H9 (cell line): ENCODE results near the gene PPP1R12B. TPM values are rescaled to one million over a fixed set of nuclear protein-coding genes. Genes with fewer than 3 reads are reported as not detected.

Experiments
- DNase-seq: peaks from one replicate; pipeline ENCODE4 v3.0.0-alpha.2; 2017
- H2AFZ ChIP-seq: one replicate; pipeline ENCODE4 v1.6.1; 2013; ENCODE audit warnings: mild to moderate bottlenecking, low read length, control low read depth, moderate library complexity
- H2AK5ac ChIP-seq: 2 replicates; pipeline ENCODE4 v1.6.1; 2013; ENCODE audit warnings: low read length, control low read depth, mixed read lengths; ENCODE audit not compliant: insufficient read length
- H2BK120ac ChIP-seq: one replicate; pipeline ENCODE4 v1.6.1; 2013; ENCODE audit warnings: low read depth, mild to moderate bottlenecking, low read length, control low read depth, inconsistent platforms; ENCODE audit not compliant: poor library complexity, severe bottlenecking
- H2BK12ac ChIP-seq: 2 replicates; pipeline ENCODE4 v1.6.1; 2013; ENCODE audit warnings: low read length, control low read depth, mixed read lengths, low read depth; ENCODE audit not compliant: insufficient read length
- H2BK15ac ChIP-seq: 2 replicates; pipeline ENCODE4 v1.6.1; 2013; ENCODE audit warnings: low read depth, low read length, control low read depth
- H2BK20ac ChIP-seq: one replicate; pipeline ENCODE4 v1.6.1; 2013; ENCODE audit warnings: low read depth, mild to moderate bottlenecking, low read length, control low read depth, inconsistent platforms; ENCODE audit not compliant: poor library complexity, severe bottlenecking
- H2BK5ac ChIP-seq: 2 replicates; pipeline ENCODE4 v1.6.1; 2013; ENCODE audit warnings: low read length, control low read depth, mixed read lengths; ENCODE audit not compliant: insufficient read length
- H3K14ac ChIP-seq: 2 replicates; pipeline ENCODE4 v1.6.1; 2013; ENCODE audit warnings: low read length, control low read depth; ENCODE audit not compliant: insufficient read depth
- H3K18ac ChIP-seq: 2 replicates; pipeline ENCODE4 v1.6.1; 2013; ENCODE audit warnings: low read depth, mild to moderate bottlenecking, mixed read lengths, low read length, control low read depth; ENCODE audit not compliant: insufficient read length
- H3K23ac ChIP-seq: 2 replicates; pipeline ENCODE4 v1.6.1; 2013; ENCODE audit warnings: low read length, control low read depth, mixed read lengths, low read depth; ENCODE audit not compliant: insufficient read length
- H3K23me2 ChIP-seq: 2 replicates; pipeline ENCODE4 v1.6.1; 2013; ENCODE audit warnings: low read depth, mild to moderate bottlenecking, mixed read lengths, low read length, control low read depth; ENCODE audit not compliant: insufficient read length, poor library complexity, severe bottlenecking
- H3K27ac ChIP-seq: 2 replicates; pipeline ENCODE4 v1.5.1; 2013; ENCODE audit warnings: low read length, control low read depth, mixed read lengths, low read depth; ENCODE audit not compliant: insufficient read length
- H3K27me3 ChIP-seq: 2 replicates; pipeline ENCODE4 v1.6.1; 2013; ENCODE audit warnings: low read length, control low read depth, inconsistent platforms; ENCODE audit not compliant: insufficient read depth
- H3K4ac ChIP-seq: 2 replicates; pipeline ENCODE4 v1.6.1; 2013; ENCODE audit warnings: low read depth, mild to moderate bottlenecking, control low read depth, inconsistent platforms, low read length, moderate library complexity
- H3K4me1 ChIP-seq: 2 replicates; pipeline ENCODE4 v1.6.1; 2013; ENCODE audit warnings: low read length, control low read depth, inconsistent platforms; ENCODE audit not compliant: insufficient read depth
- H3K4me2 ChIP-seq: 2 replicates; pipeline ENCODE4 v1.6.1; 2013; ENCODE audit warnings: low read length, control low read depth, mixed read lengths; ENCODE audit not compliant: insufficient read length, insufficient read depth
- H3K56ac ChIP-seq: 2 replicates; pipeline ENCODE4 v1.6.1; 2013; ENCODE audit warnings: low read depth, mild to moderate bottlenecking, mixed read lengths, low read length, control low read depth; ENCODE audit not compliant: insufficient read length
- H3K79me1 ChIP-seq: 2 replicates; pipeline ENCODE4 v1.6.1; 2013; ENCODE audit warnings: low read depth, mild to moderate bottlenecking, moderate library complexity, low read length, control low read depth, inconsistent platforms; ENCODE audit not compliant: insufficient read depth, poor library complexity, severe bottlenecking
- H3K79me2 ChIP-seq: 2 replicates; pipeline ENCODE4 v1.6.1; 2013; ENCODE audit warnings: low read length, control low read depth, inconsistent platforms; ENCODE audit not compliant: insufficient read depth
- H3K9ac ChIP-seq: 2 replicates; pipeline ENCODE4 v1.6.1; 2013; ENCODE audit warnings: low read length, control low read depth, mixed read lengths; ENCODE audit not compliant: insufficient read length; ENCODE audit errors: extremely low read depth
- H3K9me3 ChIP-seq: one replicate; pipeline ENCODE4 v1.6.1; 2013; ENCODE audit warnings: low read depth, low read length, inconsistent platforms; ENCODE audit not compliant: control insufficient read depth
- H3T11ph ChIP-seq: one replicate; pipeline ENCODE4 v1.6.1; 2013; ENCODE audit warnings: mild to moderate bottlenecking, low read length, control low read depth, inconsistent platforms
- H4K20me1 ChIP-seq: one replicate; pipeline ENCODE4 v1.6.1; 2013; ENCODE audit not compliant: control insufficient read depth, insufficient read length, insufficient read depth
- H4K5ac ChIP-seq: 2 replicates; pipeline ENCODE4 v1.6.1; 2013; ENCODE audit warnings: low read depth, mild to moderate bottlenecking, mixed read lengths, low read length, control low read depth; ENCODE audit not compliant: insufficient read length
- H4K8ac ChIP-seq: replicated peaks from 2 replicates; pipeline ENCODE4 v1.6.1; 2013; ENCODE audit warnings: low read length, control low read depth, mixed read lengths, low read depth; ENCODE audit not compliant: insufficient read length
- H4K91ac ChIP-seq: 2 replicates; pipeline ENCODE4 v1.6.1; 2013; ENCODE audit warnings: low read depth, mild to moderate bottlenecking, moderate library complexity, mixed read lengths, low read length, control low read depth; ENCODE audit not compliant: insufficient read length
- H3K27ac Mint-ChIP-seq, 3 experiments: 2 replicates in 2 of 3; 3 replicates in 1 of 3; pipeline ENCODE4 v1.8.0; 2020 to 2021; ENCODE audit warnings: mixed read lengths in 3 of 3, mild to moderate bottlenecking in 1 of 3, moderate library complexity in 1 of 3
- H3K27me3 Mint-ChIP-seq: 2 replicates; pipeline ENCODE4 v1.8.0; 2021; ENCODE audit warnings: low read depth, mild to moderate bottlenecking, moderate library complexity, mixed read lengths
- H3K36me3 Mint-ChIP-seq, 3 experiments: 2 replicates in 2 of 3; 3 replicates in 1 of 3; pipeline ENCODE4 v1.8.0; 2020 to 2021; ENCODE audit warnings: low read depth in 3 of 3, mixed read lengths in 3 of 3; ENCODE audit not compliant: insufficient read depth in 1 of 3
- H3K4me1 Mint-ChIP-seq, 2 experiments: 2 replicates each; pipeline ENCODE4 v1.8.0; 2020; ENCODE audit warnings: mixed read lengths in 2 of 2
- H3K4me3 Mint-ChIP-seq, 2 experiments: 2 replicates in 1 of 2; 3 replicates in 1 of 2; pipeline ENCODE4 v1.8.0; 2020 to 2021; ENCODE audit warnings: mild to moderate bottlenecking in 2 of 2, mixed read lengths in 2 of 2, moderate library complexity in 1 of 2
- H3K9me3 Mint-ChIP-seq, 2 experiments: 2 replicates in 1 of 2; 3 replicates in 1 of 2; pipeline ENCODE4 v1.8.0; 2020; ENCODE audit warnings: mild to moderate bottlenecking in 2 of 2, mixed read lengths in 2 of 2, moderate library complexity in 1 of 2
- WGBS: extraction: QIAGEN DNeasy Blood & Tissue Kit; methylation state at CpG from one replicate; pipeline ENCODE4 v1.1.7; 2013; ENCODE audit warnings: missing lambda C conversion rate, low lambda C conversion rate, mixed read lengths; ENCODE audit not compliant: insufficient read length; ENCODE audit errors: extremely low coverage; 5-methylcytosine and 5-hydroxymethylcytosine counted together
- total RNA-seq: library from RNA; stranded (reverse); gene quantifications from 2 replicates; pipeline ENCODE4 v1.2.1, GENCODE V29; 2021
- TF ChIP-seq, protein P1 (sequence below): fragments of 200-600 bp; sonication (generic); conservative IDR thresholded peaks from 3 replicates; pipeline ENCODE4 v1.8.0; 2021; ENCODE audit warnings: antibody characterized with exemption, mild to moderate bottlenecking

Gene PPP1R12B
- total RNA-seq, 1 experiment from 2014 or later = 12.9 TPM

- no peaks in the 10 kb centered on the region for H3K27me3 Mint-ChIP-seq
- TF ChIP-seq, protein P1, sequence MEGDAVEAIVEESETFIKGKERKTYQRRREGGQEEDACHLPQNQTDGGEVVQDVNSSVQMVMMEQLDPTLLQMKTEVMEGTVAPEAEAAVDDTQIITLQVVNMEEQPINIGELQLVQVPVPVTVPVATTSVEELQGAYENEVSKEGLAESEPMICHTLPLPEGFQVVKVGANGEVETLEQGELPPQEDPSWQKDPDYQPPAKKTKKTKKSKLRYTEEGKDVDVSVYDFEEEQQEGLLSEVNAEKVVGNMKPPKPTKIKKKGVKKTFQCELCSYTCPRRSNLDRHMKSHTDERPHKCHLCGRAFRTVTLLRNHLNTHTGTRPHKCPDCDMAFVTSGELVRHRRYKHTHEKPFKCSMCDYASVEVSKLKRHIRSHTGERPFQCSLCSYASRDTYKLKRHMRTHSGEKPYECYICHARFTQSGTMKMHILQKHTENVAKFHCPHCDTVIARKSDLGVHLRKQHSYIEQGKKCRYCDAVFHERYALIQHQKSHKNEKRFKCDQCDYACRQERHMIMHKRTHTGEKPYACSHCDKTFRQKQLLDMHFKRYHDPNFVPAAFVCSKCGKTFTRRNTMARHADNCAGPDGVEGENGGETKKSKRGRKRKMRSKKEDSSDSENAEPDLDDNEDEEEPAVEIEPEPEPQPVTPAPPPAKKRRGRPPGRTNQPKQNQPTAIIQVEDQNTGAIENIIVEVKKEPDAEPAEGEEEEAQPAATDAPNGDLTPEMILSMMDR = no peak
- no peak overlapping the region for H3K4me2 ChIP-seq
These were observed 114.0 kb downstream of the PPP1R12B start for GRCh38 chr1:202462342-202463076.

More at GRCh38 chr1:202462342-202463076, 114.0 kb downstream of the PPP1R12B start:
- Histone ChIP-seq H3K9me3 (no peaks in the 10 kb centered on the region), H3K4me1 (peaks cover 3% of the 10 kb centered on the region; the same call in 1 of the 2 replicates), H2AK5ac (no peak overlapping the region), H3K27ac (no peak overlapping the region), H3K56ac (no peak overlapping the region), H4K8ac (no peak overlapping the region), H2BK5ac (no peak overlapping the region), H3K79me2 (no peaks in the 10 kb centered on the region), H4K20me1 (no peaks in the 10 kb centered on the region), H3K23ac (no peak overlapping the region), H3K23me2 (no peaks in the 10 kb centered on the region), H3K9ac (no peak overlapping the region), H3K27me3 (no peaks in the 10 kb centered on the region), H3K4ac (no peak overlapping the region), H2BK12ac (no peak overlapping the region), H3T11ph (no peak overlapping the region), H2BK15ac (no peak overlapping the region), H2AFZ (no peak overlapping the region), H2BK120ac (no peak overlapping the region), H4K91ac (no peak overlapping the region), H4K5ac (no peak overlapping the region), H3K79me1 (no peaks in the 10 kb centered on the region), H3K14ac (no peak overlapping the region), H3K18ac (no peak overlapping the region), H2BK20ac (no peak overlapping the region)
- Mint-ChIP-seq H3K9me3 (no peaks in the 10 kb centered on the region), H3K4me1 (peaks cover 38 to 43% of the 10 kb centered on the region in 2 experiments), H3K4me3 (no peak overlapping the region), H3K27ac (peak overlapping the region; percentile 20 to 78 (median 74); a peak in 4 of 7 replicates), H3K36me3 (no peaks in the 10 kb centered on the region)
- no CpG with 5 or more reads among the region's 3 CpGs for WGBS
- DNase-seq = no peak
